ENCODE data around the gene CNTNAP2. TPM values are rescaled to one million over a fixed set of nuclear protein-coding genes. Genes with fewer than 3 reads are reported as not detected.

CNTNAP2 gene
- total and polyA plus RNA-seq, 2 donors = 5.1 to 10.3 TPM

DNA sequence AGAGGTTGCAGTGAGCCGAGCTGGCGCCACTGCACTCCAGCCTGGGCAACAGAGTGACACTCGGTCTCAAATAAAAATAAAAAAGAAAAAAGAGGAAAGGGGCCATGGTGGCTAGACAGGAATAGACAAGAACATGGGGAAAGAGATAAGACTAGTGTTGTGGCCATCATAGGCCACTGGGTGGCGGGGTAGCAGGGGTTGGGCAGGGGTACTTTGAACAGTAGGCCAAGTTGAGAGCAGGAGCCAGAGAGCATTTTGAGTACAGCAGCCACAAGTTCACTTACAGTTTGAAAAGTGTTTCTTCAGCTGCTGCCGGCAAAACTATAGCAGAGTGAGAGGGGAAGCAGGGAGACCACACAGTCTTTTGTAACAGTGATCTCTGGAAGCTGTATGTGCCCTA is 656.0 kb downstream of the CNTNAP2 start:
- peak in 3 of 9 donors; percentile 8 to 36 (median 12) for DNase-seq (ENCODE audit: low read depth in 6 of 9, low spot score in 9 of 9)

DNA sequence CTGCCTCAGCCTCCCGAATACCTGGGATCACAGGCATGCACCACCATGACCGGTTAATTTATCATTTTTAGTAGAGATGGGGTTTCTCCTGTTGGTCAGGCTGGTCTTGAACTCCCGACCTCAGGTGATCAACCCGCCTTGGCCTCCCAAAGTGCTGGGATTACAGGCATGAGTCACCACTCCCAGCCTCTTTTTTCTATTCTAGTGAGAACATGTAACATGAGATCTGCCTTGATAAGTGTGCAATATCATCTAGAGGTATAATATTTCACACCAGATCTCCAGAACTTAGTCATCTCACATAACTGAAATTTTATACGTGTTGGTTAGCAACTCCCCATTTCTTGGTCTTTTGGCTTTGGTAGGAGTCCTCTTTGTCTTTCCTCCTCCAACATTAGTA is 656.9 kb downstream of the CNTNAP2 start:
- H3K4me1 ChIP-seq (ENCODE audit: control insufficient read depth in 2 of 2, insufficient read depth in 2 of 2, low read length in 2 of 2) = no peaks in the 10 kb centered on the region

More for the DNA sequence above, 656.0 kb downstream of the CNTNAP2 start:
- no peaks in the 10 kb centered on the region for H3K4me1 ChIP-seq (ENCODE audit: control insufficient read depth in 2 of 2, insufficient read depth in 2 of 2, low read length in 2 of 2)
- H3K27ac ChIP-seq (ENCODE audit: low read depth in 1 of 2, low read length in 1 of 2) = no peak overlapping the region
- H3K9me3 ChIP-seq (ENCODE audit: control insufficient read depth in 2 of 2, insufficient read depth in 1 of 2, low read length in 1 of 2) = no peaks in the 10 kb centered on the region
- no peak overlapping the region for H3K4me3 ChIP-seq (ENCODE audit: low read length in 2 of 2)
- WGBS = 31% methylated on average over 5 of the region's 5 CpGs
- H3K27me3 ChIP-seq (ENCODE audit: control insufficient read depth in 2 of 2, insufficient read depth in 1 of 2, low read length in 1 of 2) = no peaks in the 10 kb centered on the region
- no peaks in the 10 kb centered on the region for H3K36me3 ChIP-seq (ENCODE audit: control insufficient read depth in 2 of 2, insufficient read depth in 2 of 2, low read length in 1 of 2)

DNA sequence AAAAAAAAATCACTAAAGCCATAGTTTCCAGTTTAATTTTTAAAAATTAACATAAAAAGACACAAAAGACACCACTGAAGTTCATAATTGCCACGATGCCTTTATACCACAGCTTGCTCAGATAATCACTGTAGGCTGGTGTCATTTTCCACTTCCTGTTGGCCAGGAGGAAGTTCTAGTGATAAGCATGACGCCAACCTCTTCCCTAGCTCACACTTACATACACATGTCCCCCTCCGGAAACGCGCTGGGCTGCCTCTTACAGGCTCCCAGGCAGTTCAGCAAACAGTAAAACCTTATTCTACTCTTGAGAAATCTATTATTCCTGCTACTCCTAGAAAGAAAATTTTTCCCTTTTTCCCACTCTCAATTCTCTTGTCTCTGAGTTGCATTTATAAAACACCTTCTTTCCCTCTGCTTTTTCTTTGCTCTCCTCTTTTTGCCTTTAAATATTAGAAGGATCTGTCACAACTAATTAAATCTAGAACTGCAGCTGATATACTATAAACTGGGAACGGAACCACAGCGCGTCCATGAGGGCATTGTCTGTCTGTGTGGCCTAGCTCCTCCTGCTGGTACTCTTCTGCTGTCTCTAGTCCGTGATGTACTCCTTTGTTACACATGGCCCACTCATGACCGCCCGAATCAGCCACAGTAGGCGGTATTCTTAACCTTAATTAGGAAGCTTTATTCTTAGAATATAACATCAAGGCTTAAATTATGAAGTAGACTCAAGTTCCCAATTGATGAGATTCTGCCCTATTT is 664.9 kb downstream of the CNTNAP2 start:
- H3K36me3 ChIP-seq (ENCODE audit: control insufficient read depth in 2 of 2, insufficient read depth in 2 of 2, low read length in 1 of 2) = no peaks in the 10 kb centered on the region
- H3K4me3 ChIP-seq (ENCODE audit: low read length in 2 of 2) = no peak overlapping the region
- no peaks in the 10 kb centered on the region for H3K4me1 ChIP-seq (ENCODE audit: control insufficient read depth in 2 of 2, insufficient read depth in 2 of 2, low read length in 2 of 2)
- 85% methylated on average over 12 of the region's 12 CpGs for WGBS
- DNase-seq (ENCODE audit: low read depth in 6 of 9, low spot score in 9 of 9) = no peak
- peaks cover 0 to 4% of the 10 kb centered on the region in 2 donors for H3K9me3 ChIP-seq (ENCODE audit: control insufficient read depth in 2 of 2, insufficient read depth in 1 of 2, low read length in 1 of 2)
- H3K27me3 ChIP-seq (ENCODE audit: control insufficient read depth in 2 of 2, insufficient read depth in 1 of 2, low read length in 1 of 2) = no peaks in the 10 kb centered on the region
- no peak overlapping the region for H3K27ac ChIP-seq (ENCODE audit: low read depth in 1 of 2, low read length in 1 of 2)

More for the DNA sequence above, 656.9 kb downstream of the CNTNAP2 start:
- H3K4me3 ChIP-seq (ENCODE audit: low read length in 2 of 2) = no peak overlapping the region
- H3K27me3 ChIP-seq (ENCODE audit: control insufficient read depth in 2 of 2, insufficient read depth in 1 of 2, low read length in 1 of 2) = no peaks in the 10 kb centered on the region
- no peaks in the 10 kb centered on the region for H3K36me3 ChIP-seq (ENCODE audit: control insufficient read depth in 2 of 2, insufficient read depth in 2 of 2, low read length in 1 of 2)
- DNase-seq (ENCODE audit: low read depth in 6 of 9, low spot score in 9 of 9) = no peak
- H3K27ac ChIP-seq (ENCODE audit: low read depth in 1 of 2, low read length in 1 of 2) = no peak overlapping the region
- no peaks in the 10 kb centered on the region for H3K9me3 ChIP-seq (ENCODE audit: control insufficient read depth in 2 of 2, insufficient read depth in 1 of 2, low read length in 1 of 2)
- 96% methylated on average over 5 of the region's 5 CpGs for WGBS

DNA sequence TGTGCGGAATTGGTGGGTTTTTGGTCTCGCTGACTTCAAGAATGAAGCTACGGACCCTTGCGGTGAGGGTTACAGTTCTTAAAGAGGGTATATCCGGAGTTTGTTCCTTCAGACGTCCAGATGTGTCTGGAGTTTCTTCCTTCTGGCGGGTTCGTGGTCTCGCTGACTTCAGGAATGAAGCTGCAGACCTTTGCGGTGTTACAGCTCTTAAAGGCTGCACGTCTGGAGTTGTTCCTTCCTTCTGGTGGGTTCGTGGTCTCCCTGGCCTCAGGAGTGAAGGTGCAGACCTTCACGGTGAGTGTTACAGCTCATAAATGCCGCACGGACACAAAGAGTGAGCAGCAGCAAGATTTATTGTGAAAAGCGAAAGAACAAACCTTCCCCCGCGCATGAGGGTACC is 670.7 kb downstream of the CNTNAP2 start:
- peaks cover 0 to 9% of the 10 kb centered on the region in 2 donors for H3K9me3 ChIP-seq (ENCODE audit: control insufficient read depth in 2 of 2, insufficient read depth in 1 of 2, low read length in 1 of 2)
- no peak overlapping the region for H3K4me3 ChIP-seq (ENCODE audit: low read length in 2 of 2)
- H3K4me1 ChIP-seq (ENCODE audit: control insufficient read depth in 2 of 2, insufficient read depth in 2 of 2, low read length in 2 of 2) = no peaks in the 10 kb centered on the region
- 86% methylated on average over 18 of the region's 18 CpGs for WGBS
- no peak for DNase-seq (ENCODE audit: low read depth in 6 of 9, low spot score in 9 of 9)
- no peak overlapping the region for H3K27ac ChIP-seq (ENCODE audit: low read depth in 1 of 2, low read length in 1 of 2)
- H3K36me3 ChIP-seq (ENCODE audit: control insufficient read depth in 2 of 2, insufficient read depth in 2 of 2, low read length in 1 of 2) = no peaks in the 10 kb centered on the region
- H3K27me3 ChIP-seq (ENCODE audit: control insufficient read depth in 2 of 2, insufficient read depth in 1 of 2, low read length in 1 of 2) = no peaks in the 10 kb centered on the region

DNA sequence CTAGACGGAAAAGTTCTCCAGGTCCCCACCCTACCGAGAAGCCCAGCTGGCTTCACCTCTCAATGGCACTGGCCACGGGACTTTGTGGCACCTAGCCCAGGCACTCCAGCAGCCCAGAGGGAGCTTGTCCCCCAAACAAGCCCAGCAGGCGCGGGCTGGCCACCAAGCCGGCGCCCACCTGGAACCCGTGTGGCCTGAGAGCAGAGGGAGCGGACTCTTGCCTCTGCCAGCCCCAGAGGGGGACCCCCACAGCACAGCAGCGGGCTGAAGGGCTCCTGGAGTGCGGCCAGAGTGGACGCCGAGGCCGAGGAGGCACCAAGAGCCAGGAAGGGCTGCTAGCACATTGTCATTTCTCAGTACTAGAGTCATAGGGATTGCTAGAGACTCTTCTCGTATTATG is 671.4 kb downstream of the CNTNAP2 start:
- H3K9me3 ChIP-seq (ENCODE audit: control insufficient read depth in 2 of 2, insufficient read depth in 1 of 2, low read length in 1 of 2) = peaks cover 0 to 9% of the 10 kb centered on the region in 2 donors
- DNase-seq (ENCODE audit: low read depth in 6 of 9, low spot score in 9 of 9) = no peak
- H3K4me1 ChIP-seq (ENCODE audit: control insufficient read depth in 2 of 2, insufficient read depth in 2 of 2, low read length in 2 of 2) = no peaks in the 10 kb centered on the region
- no peak overlapping the region for H3K27ac ChIP-seq (ENCODE audit: low read depth in 1 of 2, low read length in 1 of 2)
- no peaks in the 10 kb centered on the region for H3K27me3 ChIP-seq (ENCODE audit: control insufficient read depth in 2 of 2, insufficient read depth in 1 of 2, low read length in 1 of 2)
- WGBS = 95% methylated on average over 15 of the region's 15 CpGs
- H3K36me3 ChIP-seq (ENCODE audit: control insufficient read depth in 2 of 2, insufficient read depth in 2 of 2, low read length in 1 of 2) = no peaks in the 10 kb centered on the region
- no peak overlapping the region for H3K4me3 ChIP-seq (ENCODE audit: low read length in 2 of 2)

DNA sequence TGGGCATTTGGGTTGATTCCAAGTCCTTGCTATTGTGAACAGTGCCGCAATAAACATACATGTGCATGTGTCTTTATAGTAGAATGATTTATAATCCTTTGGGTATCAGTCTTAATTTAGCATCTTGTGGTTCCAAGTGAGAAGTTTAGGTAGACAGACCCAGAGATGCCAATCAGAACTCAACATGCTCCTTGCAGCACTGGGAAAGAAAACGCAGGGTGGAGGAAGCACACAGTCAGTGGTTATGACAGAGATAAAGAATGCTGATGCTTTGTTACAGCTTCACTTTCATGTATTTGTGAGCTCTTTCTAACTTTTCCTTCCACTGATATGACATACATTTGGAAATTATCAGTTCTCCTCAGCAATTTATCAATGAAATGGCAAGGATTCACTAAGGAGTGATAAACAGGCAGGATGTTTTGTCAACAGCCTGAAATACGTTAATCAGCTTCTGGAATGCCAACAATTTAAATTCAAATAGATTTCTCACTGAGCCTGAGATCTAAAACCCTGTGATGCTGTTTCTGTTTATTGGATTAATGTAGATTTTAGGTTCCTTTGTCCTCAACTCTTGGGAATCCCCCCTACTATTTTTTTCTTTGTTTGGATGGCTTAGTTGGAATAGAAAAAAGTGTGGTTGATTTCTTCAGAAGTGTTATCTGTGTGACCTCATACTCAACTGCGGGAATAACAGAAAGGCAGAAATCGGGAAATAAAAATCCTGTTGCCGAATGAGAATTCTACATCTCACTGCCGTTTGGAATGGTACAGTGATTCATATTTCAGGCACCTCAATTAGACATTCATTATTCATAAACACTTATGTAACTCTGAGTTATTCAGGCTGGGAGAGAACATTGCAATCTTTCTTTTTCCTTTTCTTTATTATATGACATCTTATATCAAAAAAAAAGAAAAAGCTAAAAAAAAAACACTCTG is 675.0 kb downstream of the CNTNAP2 start:
- Histone ChIP-seq H3K4me1 (ENCODE audit: control insufficient read depth in 2 of 2, insufficient read depth in 2 of 2, low read length in 2 of 2) (no peaks in the 10 kb centered on the region), H3K4me3 (ENCODE audit: low read length in 2 of 2) (no peak overlapping the region), H3K27me3 (ENCODE audit: control insufficient read depth in 2 of 2, insufficient read depth in 1 of 2, low read length in 1 of 2) (no peaks in the 10 kb centered on the region), H3K36me3 (ENCODE audit: control insufficient read depth in 2 of 2, insufficient read depth in 2 of 2, low read length in 1 of 2) (no peaks in the 10 kb centered on the region), H3K27ac (ENCODE audit: low read depth in 1 of 2, low read length in 1 of 2) (no peak overlapping the region), H3K9me3 (ENCODE audit: control insufficient read depth in 2 of 2, insufficient read depth in 1 of 2, low read length in 1 of 2) (peaks cover 0 to 7% of the 10 kb centered on the region in 2 donors)
- WGBS = 82% methylated on average over 7 of the region's 7 CpGs
- DNase-seq (ENCODE audit: low read depth in 6 of 9, low spot score in 9 of 9) = no peak

DNA sequence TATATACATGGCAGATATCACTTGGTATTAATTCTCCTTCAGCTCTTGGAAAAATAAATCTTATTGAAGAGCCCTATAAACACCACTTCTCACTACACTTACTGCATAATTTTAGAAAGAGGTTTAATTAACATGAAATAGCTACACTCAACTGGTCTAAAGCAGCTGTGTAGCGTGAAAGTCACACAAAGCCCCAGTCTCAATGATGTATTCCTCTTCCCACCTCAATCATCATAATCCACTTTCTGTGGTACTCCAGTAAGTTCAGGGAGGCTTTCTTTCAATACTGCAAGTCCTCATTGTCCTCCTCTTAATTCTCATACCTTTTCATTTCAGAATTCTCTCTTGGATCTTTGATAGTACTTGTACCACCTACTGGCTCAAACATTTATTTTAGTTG is 688.0 kb downstream of the CNTNAP2 start:
- Histone ChIP-seq H3K27ac (ENCODE audit: low read depth in 1 of 2, low read length in 1 of 2) (no peak overlapping the region), H3K27me3 (ENCODE audit: control insufficient read depth in 2 of 2, insufficient read depth in 1 of 2, low read length in 1 of 2) (no peaks in the 10 kb centered on the region), H3K4me3 (ENCODE audit: low read length in 2 of 2) (no peak overlapping the region), H3K9me3 (ENCODE audit: control insufficient read depth in 2 of 2, insufficient read depth in 1 of 2, low read length in 1 of 2) (peaks cover 1 to 2% of the 10 kb centered on the region in 2 donors), H3K36me3 (ENCODE audit: control insufficient read depth in 2 of 2, insufficient read depth in 2 of 2, low read length in 1 of 2) (no peaks in the 10 kb centered on the region), H3K4me1 (ENCODE audit: control insufficient read depth in 2 of 2, insufficient read depth in 2 of 2, low read length in 2 of 2) (no peaks in the 10 kb centered on the region)
- WGBS = 95% methylated on average over 1 of the region's 1 CpG
- DNase-seq (ENCODE audit: low read depth in 6 of 9, low spot score in 9 of 9) = no peak

DNA sequence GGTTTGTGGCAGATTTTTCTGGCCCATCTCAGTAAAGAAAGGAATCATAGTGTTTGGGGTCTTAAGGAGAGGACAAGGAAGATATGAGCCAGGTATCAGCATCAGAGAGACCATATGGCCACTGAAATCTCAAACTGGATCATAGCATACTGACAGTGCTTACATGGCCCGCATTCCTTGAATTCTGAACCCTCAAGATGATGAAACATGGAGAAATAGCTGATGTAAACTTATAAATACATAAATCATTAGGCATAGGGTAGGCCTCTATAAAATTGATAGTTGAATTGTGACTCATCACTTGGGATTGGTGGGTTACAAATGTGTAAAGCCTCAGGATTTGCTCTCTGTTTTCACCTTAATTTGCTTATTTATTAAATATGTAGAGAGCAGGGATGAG is 688.5 kb downstream of the CNTNAP2 start:
- peaks cover 1 to 2% of the 10 kb centered on the region in 2 donors for H3K9me3 ChIP-seq (ENCODE audit: control insufficient read depth in 2 of 2, insufficient read depth in 1 of 2, low read length in 1 of 2)
- 82% methylated on average over 1 of the region's 1 CpG for WGBS
- no peaks in the 10 kb centered on the region for H3K4me1 ChIP-seq (ENCODE audit: control insufficient read depth in 2 of 2, insufficient read depth in 2 of 2, low read length in 2 of 2)
- H3K27ac ChIP-seq (ENCODE audit: low read depth in 1 of 2, low read length in 1 of 2) = no peak overlapping the region
- H3K36me3 ChIP-seq (ENCODE audit: control insufficient read depth in 2 of 2, insufficient read depth in 2 of 2, low read length in 1 of 2) = no peaks in the 10 kb centered on the region
- DNase-seq (ENCODE audit: low read depth in 6 of 9, low spot score in 9 of 9) = no peak
- H3K27me3 ChIP-seq (ENCODE audit: control insufficient read depth in 2 of 2, insufficient read depth in 1 of 2, low read length in 1 of 2) = no peaks in the 10 kb centered on the region
- H3K4me3 ChIP-seq (ENCODE audit: low read length in 2 of 2) = no peak overlapping the region

DNA sequence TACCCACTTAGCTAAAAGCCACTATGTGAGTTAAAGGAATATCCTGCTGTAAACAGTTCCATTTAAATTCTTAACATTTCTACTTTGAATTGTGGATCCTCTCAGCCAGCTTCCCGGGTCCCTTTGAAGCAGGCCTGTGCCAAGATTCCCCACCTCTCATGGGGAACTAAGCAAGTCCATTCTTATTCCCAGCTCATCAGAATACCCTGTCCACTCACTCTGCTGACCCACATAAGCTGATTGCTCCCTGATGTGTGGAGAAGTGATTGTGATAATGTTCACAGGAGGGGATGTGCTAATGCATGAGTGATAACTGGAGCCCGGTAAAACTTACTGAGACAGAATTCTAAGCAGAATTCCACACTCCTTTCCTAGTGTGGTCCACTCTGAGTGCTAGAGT is 709.7 kb downstream of the CNTNAP2 start:
- no peak for DNase-seq (ENCODE audit: low read depth in 6 of 9, low spot score in 9 of 9)
- no peaks in the 10 kb centered on the region for H3K4me1 ChIP-seq (ENCODE audit: control insufficient read depth in 2 of 2, insufficient read depth in 2 of 2, low read length in 2 of 2)
- no peaks in the 10 kb centered on the region for H3K36me3 ChIP-seq (ENCODE audit: control insufficient read depth in 2 of 2, insufficient read depth in 2 of 2, low read length in 1 of 2)
- WGBS = 91% methylated on average over 2 of the region's 2 CpGs
- H3K4me3 ChIP-seq (ENCODE audit: low read length in 2 of 2) = no peak overlapping the region
- H3K27me3 ChIP-seq (ENCODE audit: control insufficient read depth in 2 of 2, insufficient read depth in 1 of 2, low read length in 1 of 2) = no peaks in the 10 kb centered on the region
- no peaks in the 10 kb centered on the region for H3K9me3 ChIP-seq (ENCODE audit: control insufficient read depth in 2 of 2, insufficient read depth in 1 of 2, low read length in 1 of 2)
- H3K27ac ChIP-seq (ENCODE audit: low read depth in 1 of 2, low read length in 1 of 2) = no peak overlapping the region
